GM19193 (cell line): ENCODE measurements around the gene FAF1.

Experiments used
- POLR2A ChIP-seq: IDR thresholded peaks from 4 replicates; pipeline ENCODE4 v1.6.1; 2011; ENCODE audit not compliant: insufficient read depth, insufficient read length; ENCODE audit errors: extremely low read depth

The FAF1 gene

DNA sequence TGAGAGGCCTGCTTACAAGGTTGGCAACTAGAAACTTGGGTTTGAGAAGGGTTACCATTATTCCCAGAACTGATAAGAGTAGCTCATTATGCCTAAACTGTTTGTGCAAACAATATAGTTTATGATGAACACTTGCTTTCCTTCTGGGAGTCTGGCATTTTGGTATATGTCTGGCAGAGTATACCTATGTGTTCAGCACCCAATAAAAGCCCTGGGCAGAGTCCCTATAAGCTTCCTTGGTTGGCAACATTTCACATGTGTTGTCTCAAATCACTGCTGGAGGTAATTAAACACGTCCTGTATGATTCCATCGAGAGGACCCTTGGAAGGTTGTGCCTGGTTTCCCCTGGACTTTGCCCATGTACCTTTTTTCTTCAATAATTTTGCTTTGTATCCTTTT, 497.1 kb downstream of the FAF1 start:
- no peak for TF ChIP-seq POLR2A

- no peak for TF ChIP-seq POLR2A
Measured at GRCh38 chr1:50458507-50458906, 501.6 kb downstream of the FAF1 start.

GRCh38 chr1:50454911-50455310, 505.2 kb downstream of the FAF1 start:
- TF ChIP-seq POLR2A = no peak

- TF ChIP-seq POLR2A = no peak
Measured at GRCh38 chr1:50453266-50453665, 506.8 kb downstream of the FAF1 start.

GRCh38 chr1:50452700-50453099, 507.4 kb downstream of the FAF1 start:
- TF ChIP-seq POLR2A = no peak

DNA sequence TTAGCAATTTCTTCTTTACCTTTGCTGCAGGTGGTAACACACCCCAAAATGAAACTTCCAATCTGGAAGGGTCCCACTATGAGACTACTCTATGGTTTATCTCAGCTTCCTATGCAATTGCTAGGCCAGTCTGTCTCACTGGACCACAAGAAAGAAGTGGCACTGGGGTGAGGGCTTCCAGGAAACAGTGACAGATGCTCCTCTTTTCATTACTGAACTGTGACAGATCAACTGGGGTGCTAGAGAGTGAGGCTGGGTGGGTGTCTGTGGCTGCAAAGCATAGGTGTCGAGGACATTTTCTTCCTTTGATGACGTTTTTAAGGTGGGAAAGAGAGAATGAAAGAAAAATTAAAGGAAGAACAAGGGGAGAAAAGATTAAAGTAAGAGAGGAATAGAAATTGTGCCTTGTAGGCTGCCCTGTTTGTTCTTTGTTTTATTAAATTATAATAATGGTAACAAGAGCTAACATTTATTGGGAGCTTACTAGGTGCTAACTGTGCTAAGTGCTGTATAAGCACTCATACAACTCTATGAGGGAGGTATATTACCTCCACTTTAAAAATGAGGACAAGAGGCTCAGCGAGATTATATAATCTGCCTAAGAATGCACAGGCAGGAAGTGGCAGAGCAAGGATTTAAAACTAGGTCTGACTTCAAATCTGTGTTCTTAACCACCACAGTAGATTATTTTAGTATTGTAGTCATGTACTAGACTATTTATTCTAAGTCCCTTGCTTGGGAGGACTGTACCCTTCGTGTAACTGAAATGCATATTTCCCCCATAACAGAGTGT, 509.0 kb downstream of the FAF1 start:
- no peak for TF ChIP-seq POLR2A

DNA sequence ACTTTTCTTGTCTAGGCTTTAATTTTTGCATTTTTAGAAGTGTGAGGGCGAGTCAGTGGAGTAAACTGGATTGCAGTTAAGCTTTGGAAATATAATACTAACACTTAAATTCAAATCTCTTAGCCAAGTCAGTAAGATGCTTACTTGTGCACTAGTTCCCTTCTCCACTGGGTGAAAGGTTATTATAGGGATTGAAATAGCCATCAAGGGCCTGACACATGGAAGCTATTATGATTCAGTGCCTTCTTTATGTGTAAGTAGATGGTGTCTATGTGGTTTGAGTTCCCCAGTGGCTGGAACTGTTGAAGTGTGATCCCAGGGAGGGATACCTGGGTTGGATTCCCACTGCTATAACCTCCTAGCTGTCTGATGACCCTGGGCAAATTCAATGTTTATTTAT, 512.1 kb downstream of the FAF1 start:
- TF ChIP-seq POLR2A = no peak

- no peak for TF ChIP-seq POLR2A
Measured at GRCh38 chr1:50441183-50441582, 518.9 kb downstream of the FAF1 start.

- no peak for TF ChIP-seq POLR2A
Measured at GRCh38 chr1:50438945-50439344, 521.1 kb downstream of the FAF1 start.

DNA sequence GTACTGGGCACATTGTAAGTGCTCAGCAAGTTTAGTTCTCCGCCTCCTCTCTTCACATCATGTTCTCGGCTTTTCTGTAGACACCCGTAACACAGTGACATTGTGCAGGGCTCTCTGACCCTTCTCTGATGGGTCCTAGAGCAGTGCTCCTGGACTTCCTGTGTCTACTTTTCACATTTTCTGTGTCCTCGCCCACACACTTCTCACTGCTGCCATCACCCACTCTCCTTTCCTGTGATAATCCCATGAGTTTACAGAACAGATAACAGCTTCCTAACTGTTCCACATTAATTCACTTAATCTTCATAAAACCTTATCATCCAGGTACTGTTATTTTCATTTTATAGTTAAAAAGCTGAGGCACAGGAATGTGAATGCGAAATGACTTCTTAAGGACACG, 523.6 kb downstream of the FAF1 start:
- TF ChIP-seq POLR2A = no peak

DNA sequence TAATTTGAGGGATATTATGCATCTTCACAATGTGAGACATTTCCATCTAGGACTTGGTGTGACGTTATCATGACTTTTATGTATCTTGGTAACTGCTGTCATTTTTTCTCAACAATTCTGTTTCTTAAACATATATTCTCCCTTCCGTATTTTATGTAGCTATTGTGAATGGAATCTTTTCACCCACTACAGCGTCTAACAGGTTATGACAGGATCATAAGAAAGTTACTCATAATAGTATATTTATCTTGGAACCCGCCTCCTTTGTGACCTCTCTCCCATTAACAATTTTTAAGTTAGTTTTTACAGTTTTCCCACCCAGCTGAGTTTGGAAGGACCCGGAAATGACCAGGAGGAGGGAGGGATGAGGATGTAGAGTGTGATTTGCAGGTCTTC, 530.1 kb downstream of the FAF1 start:
- TF ChIP-seq POLR2A = no peak

DNA sequence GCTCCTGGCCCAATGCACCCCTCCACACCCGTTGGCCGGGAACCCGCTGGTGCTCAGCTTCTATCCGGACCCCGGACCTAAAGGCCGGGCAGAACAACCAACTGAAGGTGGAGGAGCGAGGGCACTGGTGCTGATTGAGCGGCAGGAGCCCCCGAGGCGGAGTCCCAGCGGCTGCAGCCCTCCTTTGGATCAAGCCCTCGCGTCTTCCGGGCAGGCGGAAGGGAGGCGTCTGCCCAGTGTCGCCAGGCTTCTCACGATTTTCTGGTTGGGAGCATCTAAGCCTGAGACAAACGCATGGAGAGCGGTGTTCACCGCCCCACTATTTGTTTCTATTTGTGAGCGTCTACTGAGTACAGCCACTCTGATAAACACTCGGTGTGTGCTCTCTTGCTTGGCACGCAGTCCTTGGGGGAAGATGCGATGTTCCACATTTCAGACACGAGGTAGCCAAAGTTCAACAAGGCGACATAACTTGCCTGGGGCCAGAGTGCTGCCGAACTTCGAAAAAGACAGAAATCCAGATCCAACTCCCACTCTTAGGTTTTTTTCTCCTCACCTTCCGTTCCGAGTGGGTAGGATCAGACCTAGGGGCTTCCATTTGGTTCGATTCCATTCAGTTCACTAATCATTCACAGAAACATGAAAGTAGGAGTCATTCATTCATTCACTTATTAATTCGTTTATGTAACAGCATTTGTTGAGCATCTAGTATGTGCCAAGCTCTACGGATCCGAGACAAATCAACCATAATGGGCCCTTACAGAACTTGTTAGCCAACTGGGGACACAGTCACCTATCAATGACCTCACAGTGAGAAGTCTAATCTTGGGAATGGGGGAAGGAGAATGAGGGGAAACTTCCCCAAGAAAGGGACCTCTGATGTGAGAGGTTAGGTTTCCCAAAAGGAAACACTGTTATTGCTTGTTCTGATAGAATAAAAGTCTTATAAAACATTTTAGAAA, 532.0 kb downstream of the FAF1 start:
- no peak for TF ChIP-seq POLR2A

DNA sequence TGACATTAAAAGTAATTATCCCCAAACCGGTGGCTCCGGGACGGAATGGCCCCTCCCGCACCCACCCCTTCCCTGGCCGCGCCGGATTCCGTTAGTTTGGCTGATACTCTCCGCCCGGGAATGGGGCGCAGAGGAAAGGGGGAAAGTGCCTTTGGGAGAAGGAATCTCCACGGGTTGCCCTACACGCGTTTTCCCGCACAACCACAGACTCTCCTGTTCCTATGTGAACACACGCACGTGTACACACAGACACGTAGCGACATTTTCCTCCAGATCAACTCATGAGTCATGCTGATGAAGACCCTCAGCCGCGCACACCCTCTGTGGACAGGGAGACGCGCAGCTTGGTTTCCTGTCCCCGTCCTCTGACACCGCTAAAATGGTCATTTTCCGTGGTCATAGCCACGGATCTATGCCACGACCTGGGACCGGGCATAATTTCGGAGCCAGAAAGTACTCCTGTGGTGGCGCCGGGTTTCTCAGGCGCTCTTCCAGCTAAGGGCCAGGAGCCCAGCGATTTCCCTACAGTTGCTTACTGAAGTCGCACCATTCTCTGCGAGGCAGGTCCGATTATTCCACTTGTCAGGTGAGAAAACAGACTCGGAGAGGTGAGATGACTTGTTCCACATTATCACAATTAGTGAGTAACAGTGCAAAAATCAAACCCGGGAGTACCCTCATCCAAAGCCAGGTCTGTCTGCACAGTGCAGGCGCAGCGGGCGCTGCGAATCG, 532.8 kb downstream of the FAF1 start:
- TF ChIP-seq POLR2A = no peak

- no peak for TF ChIP-seq POLR2A
Measured at GRCh38 chr1:50426702-50427085, 533.4 kb downstream of the FAF1 start.

- no peak for TF ChIP-seq POLR2A
Measured at GRCh38 chr1:50426108-50426700, 533.9 kb downstream of the FAF1 start.
